Measurements from ENCODE around the gene LAIR2. TPM values are rescaled to one million over a fixed set of nuclear protein-coding genes. Genes with fewer than 3 reads are reported as not detected.
"Not testable (repeated sequence)": the region's sequence is repeated elsewhere in the genome, so short reads cannot be mapped to it uniquely, and the experiment has no call there.

LAIR2 gene
- total RNA-seq, 1 donor from 2014 or later, result not detected

DNA sequence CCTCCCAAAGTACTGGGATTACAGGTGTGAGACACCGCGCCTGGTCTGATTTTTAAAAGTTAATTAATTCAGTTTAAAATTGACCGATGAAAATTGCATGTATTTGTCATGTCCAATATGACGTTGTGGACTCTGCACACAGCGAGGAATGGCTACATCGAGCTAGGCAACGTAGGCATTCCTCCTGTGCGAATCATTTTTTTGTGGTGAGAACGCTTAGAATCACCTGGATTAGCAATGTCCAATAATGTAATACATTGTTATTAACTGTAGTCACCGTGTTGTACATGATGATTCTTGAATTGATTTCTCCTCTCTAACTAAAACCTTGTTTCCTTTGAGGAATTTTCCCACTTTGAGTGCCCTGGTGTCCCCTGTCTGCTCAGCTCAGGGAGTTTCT lies 3.4 kb downstream of the LAIR2 start:
- intact Hi-C loops (cut with micrococcal nuclease), result no loop called here
- Histone ChIP-seq H3K27ac (replicated peaks) (no peak overlapping the region), H3K4me1 (no peaks in the 10 kb centered on the region), H3K36me3 (no peaks in the 10 kb centered on the region), H3K27me3 (ENCODE audit: low read depth) (peaks cover 41% of the 10 kb centered on the region), H3K9me3 (replicated peaks) (no peaks in the 10 kb centered on the region), H3K4me3 (no peak overlapping the region)
- DNase-seq, result no peak
- TF ChIP-seq, protein P1, sequence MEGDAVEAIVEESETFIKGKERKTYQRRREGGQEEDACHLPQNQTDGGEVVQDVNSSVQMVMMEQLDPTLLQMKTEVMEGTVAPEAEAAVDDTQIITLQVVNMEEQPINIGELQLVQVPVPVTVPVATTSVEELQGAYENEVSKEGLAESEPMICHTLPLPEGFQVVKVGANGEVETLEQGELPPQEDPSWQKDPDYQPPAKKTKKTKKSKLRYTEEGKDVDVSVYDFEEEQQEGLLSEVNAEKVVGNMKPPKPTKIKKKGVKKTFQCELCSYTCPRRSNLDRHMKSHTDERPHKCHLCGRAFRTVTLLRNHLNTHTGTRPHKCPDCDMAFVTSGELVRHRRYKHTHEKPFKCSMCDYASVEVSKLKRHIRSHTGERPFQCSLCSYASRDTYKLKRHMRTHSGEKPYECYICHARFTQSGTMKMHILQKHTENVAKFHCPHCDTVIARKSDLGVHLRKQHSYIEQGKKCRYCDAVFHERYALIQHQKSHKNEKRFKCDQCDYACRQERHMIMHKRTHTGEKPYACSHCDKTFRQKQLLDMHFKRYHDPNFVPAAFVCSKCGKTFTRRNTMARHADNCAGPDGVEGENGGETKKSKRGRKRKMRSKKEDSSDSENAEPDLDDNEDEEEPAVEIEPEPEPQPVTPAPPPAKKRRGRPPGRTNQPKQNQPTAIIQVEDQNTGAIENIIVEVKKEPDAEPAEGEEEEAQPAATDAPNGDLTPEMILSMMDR (IDR thresholded peaks at IDR 0.05; ENCODE audit: borderline replicate concordance), result no peak

DNA sequence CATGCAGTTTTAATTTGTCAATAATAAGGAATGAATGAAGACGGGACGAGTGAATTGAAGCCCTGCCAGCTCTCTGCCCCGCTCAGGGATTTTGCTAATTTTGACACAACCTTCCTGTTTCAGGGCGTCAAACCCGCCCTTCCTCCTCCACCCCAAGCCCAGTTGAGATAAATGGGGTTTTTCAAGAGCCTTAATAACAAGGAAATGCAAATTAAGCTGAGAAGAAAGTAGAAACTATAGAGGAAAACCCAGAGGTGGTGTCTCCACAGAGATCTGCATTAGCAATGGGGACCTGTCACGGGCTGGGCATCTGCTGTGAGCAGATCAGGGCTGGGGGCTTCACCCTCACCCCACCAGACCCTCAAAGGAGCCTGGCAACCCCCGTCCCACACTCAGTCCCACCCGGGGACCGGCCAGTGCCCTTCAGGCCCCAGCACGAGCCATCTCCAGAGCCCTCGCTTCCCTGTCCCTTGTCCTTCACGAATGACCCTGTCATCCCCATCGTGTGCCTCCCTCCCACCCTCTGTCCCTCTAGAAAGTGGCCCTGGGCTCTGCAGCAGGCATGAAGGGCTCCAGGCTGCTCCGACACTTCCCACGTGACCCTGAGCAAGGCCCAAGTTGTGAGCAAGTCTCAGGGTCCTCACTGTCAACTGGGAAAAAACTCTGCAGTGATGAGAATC lies 4.5 kb downstream of the LAIR2 start:
- intact Hi-C loops (cut with micrococcal nuclease); H3K27ac ChIP-seq (replicated peaks); H3K36me3 ChIP-seq; H3K9me3 ChIP-seq (replicated peaks); H3K4me3 ChIP-seq; DNase-seq; H3K4me1 ChIP-seq: not testable (repeated sequence)
- peaks cover 41% of the 10 kb centered on the region for H3K27me3 ChIP-seq (ENCODE audit: low read depth)

DNA sequence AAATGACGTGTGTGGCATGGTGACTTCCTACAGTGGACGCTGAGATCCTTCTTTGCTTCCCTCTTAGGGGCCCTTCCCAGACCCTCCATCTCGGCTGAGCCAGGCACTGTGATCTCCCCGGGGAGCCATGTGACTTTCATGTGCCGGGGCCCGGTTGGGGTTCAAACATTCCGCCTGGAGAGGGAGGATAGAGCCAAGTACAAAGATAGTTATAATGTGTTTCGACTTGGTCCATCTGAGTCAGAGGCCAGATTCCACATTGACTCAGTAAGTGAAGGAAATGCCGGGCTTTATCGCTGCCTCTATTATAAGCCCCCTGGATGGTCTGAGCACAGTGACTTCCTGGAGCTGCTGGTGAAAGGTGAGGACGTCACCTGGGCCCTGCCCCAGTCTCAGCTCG lies 5.2 kb downstream of the LAIR2 start:
- Histone ChIP-seq H3K27ac (replicated peaks) (no peak overlapping the region), H3K27me3 (ENCODE audit: low read depth) (peaks cover 41% of the 10 kb centered on the region), H3K9me3 (replicated peaks) (no peaks in the 10 kb centered on the region), H3K4me3 (no peak overlapping the region), H3K36me3 (no peaks in the 10 kb centered on the region), H3K4me1 (no peaks in the 10 kb centered on the region)
- no peak for DNase-seq
- intact Hi-C loops (cut with micrococcal nuclease), result no loop called here
- TF ChIP-seq, protein P1 (IDR thresholded peaks at IDR 0.05; ENCODE audit: borderline replicate concordance), result no peak

DNA sequence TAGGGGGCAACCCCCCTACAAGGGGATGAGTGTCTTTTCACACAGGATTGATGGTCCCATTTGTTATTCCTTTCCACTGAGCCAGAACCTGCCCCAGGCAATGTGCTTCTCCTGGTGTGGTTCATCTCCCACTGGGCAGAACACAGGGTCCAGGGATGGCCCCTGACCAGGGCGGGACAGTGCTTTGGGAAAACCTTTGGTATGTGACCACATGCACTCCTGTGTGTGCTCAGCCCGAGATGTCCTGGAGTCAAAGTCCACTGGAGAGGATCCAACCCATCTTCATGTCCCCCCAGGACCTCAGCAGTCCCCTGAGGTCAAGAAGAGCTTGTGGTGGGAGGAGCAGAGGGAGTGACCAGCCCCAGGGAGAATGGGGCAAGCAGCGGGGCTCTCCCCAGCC lies 5.9 kb downstream of the LAIR2 start:
- H3K4me3 ChIP-seq; H3K36me3 ChIP-seq; H3K27ac ChIP-seq (replicated peaks); H3K4me1 ChIP-seq; H3K9me3 ChIP-seq (replicated peaks); intact Hi-C loops (cut with micrococcal nuclease); DNase-seq: not testable (repeated sequence)
- H3K27me3 ChIP-seq (ENCODE audit: low read depth), result peaks cover 41% of the 10 kb centered on the region

DNA sequence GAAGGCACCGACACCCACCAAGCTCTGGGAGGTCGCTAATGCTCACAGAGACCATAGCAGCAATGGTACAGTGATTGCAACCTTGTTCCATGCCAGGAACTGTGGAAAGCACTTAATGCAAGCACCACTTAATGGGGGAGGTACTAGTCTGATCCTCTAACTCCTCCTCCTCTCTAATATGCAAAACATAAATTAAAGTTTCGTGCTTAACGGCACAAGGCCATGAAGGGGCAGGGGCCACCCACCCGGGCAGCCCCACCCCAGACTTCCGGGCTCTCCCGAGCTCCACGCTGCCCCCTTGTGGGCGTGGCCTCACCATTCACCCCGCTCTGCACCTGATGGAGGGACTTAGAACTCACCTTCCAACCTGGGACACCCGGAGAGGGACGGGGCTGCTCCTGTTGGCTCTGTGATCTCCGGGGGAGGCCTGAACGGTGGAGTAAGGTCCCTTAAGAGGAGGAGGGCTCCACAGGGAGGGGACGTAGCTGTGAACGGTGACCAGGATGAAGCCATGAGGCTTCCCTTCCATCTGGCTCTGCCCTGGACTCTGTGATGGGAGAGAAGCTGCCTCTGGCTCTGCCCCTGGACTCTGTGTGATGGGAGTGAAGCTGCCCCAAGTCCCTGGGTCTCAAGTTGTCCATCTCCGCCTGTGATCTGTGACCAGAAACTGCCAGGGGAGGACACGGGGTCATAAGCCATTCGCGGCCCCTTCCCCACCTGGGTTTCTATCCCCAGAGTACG lies 6.7 kb downstream of the LAIR2 start:
- H3K9me3 ChIP-seq (replicated peaks); H3K4me3 ChIP-seq; H3K4me1 ChIP-seq; intact Hi-C loops (cut with micrococcal nuclease); DNase-seq; H3K27ac ChIP-seq (replicated peaks); H3K36me3 ChIP-seq: not testable (repeated sequence)
- H3K27me3 ChIP-seq (ENCODE audit: low read depth), result peaks cover 42% of the 10 kb centered on the region

DNA sequence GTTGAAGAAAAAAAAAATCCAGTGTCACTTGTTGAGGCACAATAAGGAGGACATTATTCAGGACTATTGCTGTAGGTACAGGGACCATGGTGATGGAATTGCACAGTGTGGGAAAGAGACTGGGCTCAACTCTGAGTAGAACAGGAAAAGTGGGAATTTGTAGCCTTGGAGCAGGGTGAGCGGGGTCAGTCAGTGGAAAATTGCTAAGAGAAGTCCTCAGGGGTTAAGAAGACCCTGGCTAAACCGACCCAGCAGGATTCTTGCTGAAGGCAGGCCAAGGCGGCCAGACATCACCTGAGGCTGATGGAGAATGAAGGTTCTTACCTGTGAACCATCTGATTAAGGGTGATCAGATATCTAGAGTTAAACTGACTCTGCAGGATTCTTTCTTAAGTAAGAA lies 12.5 kb downstream of the LAIR2 start:
- TF ChIP-seq, protein P1 (IDR thresholded peaks at IDR 0.05; ENCODE audit: borderline replicate concordance), result no peak
- Histone ChIP-seq H3K27ac (replicated peaks) (no peak overlapping the region), H3K36me3 (no peaks in the 10 kb centered on the region), H3K4me1 (peaks cover 4% of the 10 kb centered on the region), H3K9me3 (replicated peaks) (no peaks in the 10 kb centered on the region), H3K4me3 (no peak overlapping the region), H3K27me3 (ENCODE audit: low read depth) (peaks cover 47% of the 10 kb centered on the region)
- intact Hi-C loops (cut with micrococcal nuclease), result no loop called here
- no peak for DNase-seq

DNA sequence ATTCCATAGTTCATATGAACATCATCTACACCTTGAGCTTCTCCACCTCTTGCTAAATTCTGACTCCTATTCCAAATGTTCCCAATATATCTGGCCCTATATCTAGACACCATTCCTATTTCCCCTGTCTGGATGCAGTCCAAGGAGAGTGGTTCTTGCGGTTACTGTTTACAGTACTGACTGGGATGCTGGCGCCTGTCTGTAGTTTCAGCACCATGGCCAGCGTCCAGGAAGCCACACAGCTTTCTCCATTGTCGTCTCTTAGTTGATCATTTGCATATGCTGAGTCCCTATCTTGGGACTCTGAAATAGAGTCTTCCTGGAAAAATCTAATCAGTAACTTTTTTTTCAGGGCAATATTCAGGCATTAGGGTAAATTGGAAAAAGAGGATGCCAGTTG lies 14.9 kb downstream of the LAIR2 start:
- intact Hi-C loops (cut with micrococcal nuclease), result no loop called here
- no peak overlapping the region for H3K27ac ChIP-seq (replicated peaks)
- no peak overlapping the region for H3K4me3 ChIP-seq
- H3K36me3 ChIP-seq, result no peaks in the 10 kb centered on the region
- DNase-seq, result peak; percentile 30
- TF ChIP-seq, protein P1 (IDR thresholded peaks at IDR 0.05; ENCODE audit: borderline replicate concordance), result no peak
- no peaks in the 10 kb centered on the region for H3K9me3 ChIP-seq (replicated peaks)
- peaks cover 68% of the 10 kb centered on the region for H3K27me3 ChIP-seq (ENCODE audit: low read depth)
- peaks cover 4% of the 10 kb centered on the region for H3K4me1 ChIP-seq

Data from left ventricle myocardium inferior (tissue), 1 donor.